HEK293T (cell line): ENCODE measurements around the gene GPR85.
"Not testable (repeated sequence)": the region's sequence is repeated elsewhere in the genome, so short reads cannot be mapped to it uniquely, and the experiment has no call there.

ENCODE experiments used
- ARNT ChIP-seq: fragments of 450-650 bp; IDR thresholded peaks from 2 replicates; pipeline ENCODE4 v1.6.1; 2017; ENCODE audit warnings: mild to moderate bottlenecking
- BHLHE40 ChIP-seq: fragments of 450-650 bp; IDR thresholded peaks from 2 replicates; pipeline ENCODE4 v1.6.1; 2016; ENCODE audit warnings: mild to moderate bottlenecking, moderate library complexity, borderline replicate concordance
- CTBP1 ChIP-seq: fragments of 450-650 bp; IDR thresholded peaks from 2 replicates; pipeline ENCODE4 v1.6.1; 2016; ENCODE audit warnings: borderline replicate concordance
- FOXK2 ChIP-seq: fragments of 450-650 bp; IDR thresholded peaks from 2 replicates; pipeline ENCODE4 v1.6.1; 2016; ENCODE audit warnings: mild to moderate bottlenecking
- SP1 ChIP-seq: fragments of 450-650 bp; IDR thresholded peaks from 2 replicates; pipeline ENCODE4 v1.6.1; 2017
- SUZ12 ChIP-seq: fragments of 450-650 bp; IDR thresholded peaks from 2 replicates; pipeline ENCODE4 v1.6.1; 2016; ENCODE audit warnings: mild to moderate bottlenecking
- ZNF384 ChIP-seq: fragments of 450-650 bp; IDR thresholded peaks from 2 replicates; pipeline ENCODE4 v1.6.1; 2016

DNA sequence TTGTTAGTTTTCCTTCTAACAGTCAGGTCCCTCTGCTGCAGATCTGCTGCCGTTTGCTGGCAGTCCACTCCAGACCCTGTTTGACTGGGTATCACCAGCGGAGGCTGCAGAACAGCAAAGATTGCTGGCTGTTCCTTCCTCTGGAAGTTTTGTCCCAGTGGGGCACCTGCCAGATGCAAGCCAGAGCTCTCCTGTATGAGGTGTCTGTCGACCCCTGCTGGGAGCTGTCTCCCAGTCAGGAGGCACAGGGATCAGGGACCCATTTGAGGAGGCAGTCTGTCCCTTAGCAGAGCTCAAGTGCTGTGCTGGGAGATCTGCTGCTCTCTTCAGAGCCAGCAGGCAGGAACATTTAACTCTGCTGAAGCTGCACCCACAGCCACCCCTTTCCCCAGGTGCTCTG, 32.4 kb downstream of the GPR85 start:
- TF ChIP-seq FOXK2, CTBP1, ZNF384, BHLHE40, SP1, SUZ12, ARNT: not testable (repeated sequence)
